HepG2 (cell line): Measurements from ENCODE around the gene GABRA4. TPM values are rescaled to one million over a fixed set of nuclear protein-coding genes. Genes with fewer than 3 reads are reported as not detected.

Source experiments
- ATAC-seq: fragments of 200-7000 bp; cut with Tn5 transposase; 3 replicates; pipeline ENCODE4 v1.9.1; 2020; ENCODE audit warnings: mild to moderate bottlenecking, moderate library complexity
- BruUV-seq: library from RNA; stranded (reverse); fragments of 400-500 nt; replicated peaks from 2 replicates; lab custom pipeline; 2021; lab: Mats Ljungman, UMichigan
- CTCF ChIA-PET: fragments of 300-600 bp; formaldehyde crosslinking; extraction: SDS; loops from one replicate; lab custom pipeline; 2021; ENCODE audit warnings: low total read pairs, inconsistent platforms, low intra/inter-chr PET ratio; lab: Yijun Ruan, JAX
- POLR2A ChIA-PET: fragments of 350-600 bp; sonication (Branson Sonifier 250); formaldehyde crosslinking; loops from one replicate; lab custom pipeline; 2020; ENCODE audit warnings: antibody characterized with exemption, inconsistent platforms; lab: Yijun Ruan, JAX
- DNase-seq: peaks from one replicate; pipeline ENCODE4 v3.0.0-alpha.2; 2015; ENCODE audit warnings: low spot score
- FAIRE-seq: peaks from 3 replicates; lab custom pipeline; 2011; peaks lifted over from hg19 to GRCh38; lab: Jason Lieb, UNC
- H2AFZ ChIP-seq: one replicate; pipeline ENCODE4 v1.6.1; 2011; ENCODE audit warnings: low read length, inconsistent platforms
- H3K27ac ChIP-seq: fragments of 300-600 bp; 3 replicates; pipeline ENCODE4 v1.8.0; 2011; ENCODE audit warnings: mixed run types, mild to moderate bottlenecking, mixed read lengths, low read length, inconsistent platforms; ENCODE audit not compliant: insufficient read depth; ENCODE audit errors: extremely low read length
- H3K27me3 ChIP-seq, 2 experiments: fragments of 200-600 bp in 1 of 2; 2 replicates in 1 of 2; 3 replicates in 1 of 2; pipeline versions ENCODE4 v1.6.0 to v1.8.0; 2011; ENCODE audit warnings: low read length in 2 of 2, mild to moderate bottlenecking in 2 of 2, moderate library complexity in 2 of 2, inconsistent platforms in 1 of 2; ENCODE audit not compliant: insufficient read depth in 2 of 2, control insufficient read depth in 1 of 2
- H3K36me3 ChIP-seq, 2 experiments: fragments of 200-600 bp in 1 of 2; replicated peaks in 1 of 2; 2 replicates in 1 of 2; 3 replicates in 1 of 2; pipeline versions ENCODE4 v1.5.1 to v1.8.0; 2011; ENCODE audit warnings: low read length in 2 of 2, inconsistent platforms in 1 of 2; ENCODE audit not compliant: insufficient read depth in 2 of 2, control insufficient read depth in 1 of 2
- H3K4me1 ChIP-seq: 2 replicates; pipeline ENCODE4 v1.5.1; 2012; ENCODE audit warnings: low read length, inconsistent platforms; ENCODE audit not compliant: insufficient read depth
- H3K4me2 ChIP-seq: 2 replicates; pipeline ENCODE4 v1.6.0; 2011; ENCODE audit warnings: low read depth, low read length, inconsistent platforms
- H3K4me3 ChIP-seq, 3 experiments: fragments of 200-600 bp in 1 of 3; sonication (generic), shearing (Covaris generic) in 1 of 3; replicated peaks in 1 of 3; 2 replicates each; pipeline ENCODE4 v1.5.1; 2011 to 2016; ENCODE audit warnings: low read length in 3 of 3, inconsistent platforms in 2 of 3, low read depth in 2 of 3, mild to moderate bottlenecking in 2 of 3, control low read depth in 1 of 3, mixed read lengths in 1 of 3; ENCODE audit not compliant: insufficient read depth in 1 of 3
- H3K79me2 ChIP-seq: one replicate; pipeline ENCODE4 v1.6.1; 2011; ENCODE audit warnings: low read length, inconsistent platforms; ENCODE audit not compliant: insufficient read depth
- H3K9ac ChIP-seq: 2 replicates; pipeline ENCODE4 v1.6.0; 2011; ENCODE audit warnings: mild to moderate bottlenecking, low read depth, low read length, inconsistent platforms; ENCODE audit not compliant: insufficient read depth
- H3K9me3 ChIP-seq: 2 replicates; pipeline ENCODE4 v1.5.1; 2012; ENCODE audit warnings: mild to moderate bottlenecking, low read length
- H4K20me1 ChIP-seq: 2 replicates; pipeline ENCODE4 v1.6.0; 2011; ENCODE audit warnings: inconsistent platforms, mild to moderate bottlenecking, low read length, moderate library complexity; ENCODE audit not compliant: insufficient read depth
- HIVEP1 ChIP-seq: sonication (generic); formaldehyde crosslinking; IDR thresholded peaks from 2 replicates; pipeline ENCODE4 v1.4.0; 2020; ENCODE audit warnings: mild to moderate bottlenecking, missing genetic modification reagents
- HMG20B ChIP-seq: conservative IDR thresholded peaks from 2 replicates; pipeline ENCODE4 v1.6.1; 2016; ENCODE audit warnings: missing genetic modification reagents, missing compliant biosample characterization
- HMGA1 ChIP-seq: sonication (generic); formaldehyde crosslinking; conservative IDR thresholded peaks from 2 replicates; pipeline ENCODE4 v1.4.0; 2020; ENCODE audit warnings: missing genetic modification reagents
- KDM4B ChIP-seq: sonication (generic); formaldehyde crosslinking; IDR thresholded peaks from 2 replicates; pipeline ENCODE4 v1.4.0; 2020; ENCODE audit warnings: missing genetic modification reagents
- PHF20 ChIP-seq: sonication (generic); formaldehyde crosslinking; IDR thresholded peaks from 2 replicates; pipeline ENCODE4 v1.5.0; 2020; ENCODE audit warnings: mild to moderate bottlenecking, missing genetic modification reagents
- PITX1 ChIP-seq: sonication (generic); formaldehyde crosslinking; IDR thresholded peaks from 2 replicates; pipeline ENCODE4 v1.5.1; 2020; ENCODE audit warnings: mild to moderate bottlenecking, missing genetic modification reagents
- PRPF4 ChIP-seq: fragments of 200-400 bp; formaldehyde crosslinking; IDR thresholded peaks from 2 replicates; pipeline ENCODE4 v1.6.1; 2016; ENCODE audit warnings: low read length, low read depth; ENCODE audit not compliant: poor library complexity, severe bottlenecking
- YY1 ChIP-seq: IDR thresholded peaks from 2 replicates; pipeline ENCODE4 v1.6.1; 2011; ENCODE audit warnings: low read length, low read depth, moderate library complexity, mild to moderate bottlenecking; ENCODE audit not compliant: insufficient read depth, insufficient replicate concordance
- ZNF546 ChIP-seq: sonication (generic); formaldehyde crosslinking; conservative IDR thresholded peaks from 2 replicates; pipeline ENCODE4 v1.8.1; 2023; ENCODE audit warnings: mild to moderate bottlenecking, missing genetic modification reagents
- ZNF7 ChIP-seq: IDR thresholded peaks from 2 replicates; pipeline ENCODE4 v1.6.1; 2016; ENCODE audit warnings: missing biosample characterization, missing genetic modification reagents
- WGBS: methylation state at CpG from one replicate; pipeline ENCODE4 v1.1.6; 2017; ENCODE audit warnings: low lambda C conversion rate; 5-methylcytosine and 5-hydroxymethylcytosine counted together
- in situ Hi-C: cut with HindIII; loops from 2 replicates; pipeline ENCODE4 v1.10.0; 2017; ENCODE audit warnings: low pct_unique_long_range_greater_than_20kb; ENCODE audit not compliant: extremely low pct_ligation_motif_present
- intact Hi-C: fragments of 100-400 bp; cut with micrococcal nuclease; formaldehyde crosslinking; loops from one replicate; pipeline ENCODE4 v1.10.0; 2022; ENCODE audit not compliant: unreplicated experiment
- polyA plus RNA-seq, 8 experiments: library from polyadenylated mRNA; depleted of rRNA in 3 of 8; stranded (reverse) in 7 of 8; unstranded in 1 of 8; fragments of >200 nt; fragmentation: Illumina TruSeq in 4 of 8; extraction: Trizol in 4 of 8; gene quantifications; 2 replicates each; pipeline versions ENCODE4 v1.2.1 to v1.2.3, GENCODE V29; 2011 to 2016; ENCODE audit warnings: low read depth in 4 of 8, missing spikeins in 1 of 8, mixed read lengths in 1 of 8; ENCODE audit not compliant: insufficient read depth in 1 of 8
- total RNA-seq, 5 experiments: library from RNA; depleted of rRNA; stranded (reverse); fragments of >200 nt; fragmentation: Illumina TruSeq; extraction: Trizol; gene quantifications; 2 replicates each; pipeline ENCODE4 v1.2.3, GENCODE V29; 2016; ENCODE audit warnings: low read depth in 1 of 5
- TF ChIP-seq, protein P1 (sequence below): IDR thresholded peaks from 2 replicates; pipeline ENCODE4 v1.6.1; 2016; ENCODE audit warnings: missing biosample characterization, missing genetic modification reagents, low read depth
- TF ChIP-seq, protein P2 (sequence below): sonication (generic); formaldehyde crosslinking; IDR thresholded peaks from 2 replicates; pipeline ENCODE4 v1.4.0; 2020; ENCODE audit warnings: mild to moderate bottlenecking, missing genetic modification reagents
- TF ChIP-seq, protein P3 (sequence below): sonication (generic); formaldehyde crosslinking; IDR thresholded peaks from 2 replicates; pipeline ENCODE4 v1.5.1; 2020; ENCODE audit warnings: mild to moderate bottlenecking, missing genetic modification reagents
- TF ChIP-seq, protein P4 (sequence below): sonication (generic); formaldehyde crosslinking; IDR thresholded peaks from 2 replicates; pipeline ENCODE4 v1.4.0; 2020; ENCODE audit warnings: missing genetic modification reagents
- TF ChIP-seq, protein P5 (sequence below): IDR thresholded peaks from 2 replicates; pipeline ENCODE4 v1.6.1; 2012; ENCODE audit warnings: low read depth, low read length, improper control_type of control experiment

The GABRA4 gene
- total and polyA plus RNA-seq, 2 of the 13 experiments (the other 11 are each of a cell fraction or from before 2014, with no cell fraction given), result not detected

DNA sequence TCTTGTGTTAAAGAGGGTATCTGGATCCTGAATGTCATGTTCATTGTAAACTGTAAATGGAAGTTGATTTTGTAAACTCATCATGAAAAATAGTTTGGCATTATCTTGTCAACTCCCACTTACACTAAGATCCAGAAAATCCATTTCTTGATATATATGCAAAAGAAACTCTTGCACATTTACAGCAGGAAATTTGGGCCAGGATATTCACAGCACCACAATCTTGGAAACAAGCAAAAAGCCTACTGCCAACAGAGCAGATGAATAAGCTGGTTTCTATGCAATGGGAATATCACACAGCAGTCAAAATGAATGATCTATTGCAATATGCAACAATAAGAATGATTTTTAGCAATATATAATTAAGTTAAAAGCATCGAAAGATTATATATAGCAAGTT, 8.6 kb downstream of the GABRA4 start:
- Histone ChIP-seq H3K4me2 (no peak overlapping the region), H3K36me3 (no peaks in the 10 kb centered on the region), H3K4me1 (no peaks in the 10 kb centered on the region), H3K27ac (no peak overlapping the region), H3K79me2 (no peaks in the 10 kb centered on the region), H2AFZ (no peak overlapping the region), H3K9me3 (no peaks in the 10 kb centered on the region), H4K20me1 (no peaks in the 10 kb centered on the region), H3K27me3 (no peaks in the 10 kb centered on the region), H3K9ac (no peak overlapping the region), H3K4me3 (no peak overlapping the region)
- POLR2A ChIA-PET, result no interaction called here
- no TSS peak for BruUV-seq
- ATAC-seq (no peak), FAIRE-seq (no peak), DNase-seq (no peak)
- intact Hi-C loops (no loop called here), in situ Hi-C loops (no loop called here)
- CTCF ChIA-PET, result no interaction called here
- WGBS, result 0% methylated on average over 1 of the region's 1 CpG
- TF ChIP-seq HIVEP1 (CRISPR knock-in tag), result no peak
- TF ChIP-seq ZNF546 (CRISPR knock-in tag), result no peak
- TF ChIP-seq HMGA1 (CRISPR knock-in tag), result no peak
- TF ChIP-seq, protein P1, sequence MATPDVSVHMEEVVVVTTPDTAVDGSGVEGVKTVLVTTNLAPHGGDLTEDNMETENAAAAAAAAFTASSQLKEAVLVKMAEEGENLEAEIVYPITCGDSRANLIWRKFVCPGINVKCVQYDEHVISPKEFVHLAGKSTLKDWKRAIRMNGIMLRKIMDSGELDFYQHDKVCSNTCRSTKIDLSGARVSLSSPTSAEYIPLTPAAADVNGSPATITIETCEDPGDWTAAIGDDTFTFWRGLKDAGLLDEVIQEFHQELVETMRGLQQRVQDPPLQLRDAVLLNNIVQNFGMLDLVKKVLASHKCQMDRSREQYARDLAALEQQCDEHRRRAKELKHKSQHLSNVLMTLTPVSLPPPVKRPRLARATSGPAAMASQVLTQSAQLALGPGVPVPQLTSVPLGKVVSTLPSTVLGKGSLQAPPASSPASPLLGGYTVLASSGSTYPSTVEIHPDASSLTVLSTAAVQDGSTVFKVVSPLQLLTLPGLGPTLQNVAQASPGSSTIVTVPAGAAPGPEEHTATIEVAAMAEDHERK, result no peak
- TF ChIP-seq YY1, result no peak
- TF ChIP-seq, protein P2, sequence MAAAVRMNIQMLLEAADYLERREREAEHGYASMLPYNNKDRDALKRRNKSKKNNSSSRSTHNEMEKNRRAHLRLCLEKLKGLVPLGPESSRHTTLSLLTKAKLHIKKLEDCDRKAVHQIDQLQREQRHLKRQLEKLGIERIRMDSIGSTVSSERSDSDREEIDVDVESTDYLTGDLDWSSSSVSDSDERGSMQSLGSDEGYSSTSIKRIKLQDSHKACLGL (CRISPR knock-in tag), result no peak
- TF ChIP-seq, protein P3, sequence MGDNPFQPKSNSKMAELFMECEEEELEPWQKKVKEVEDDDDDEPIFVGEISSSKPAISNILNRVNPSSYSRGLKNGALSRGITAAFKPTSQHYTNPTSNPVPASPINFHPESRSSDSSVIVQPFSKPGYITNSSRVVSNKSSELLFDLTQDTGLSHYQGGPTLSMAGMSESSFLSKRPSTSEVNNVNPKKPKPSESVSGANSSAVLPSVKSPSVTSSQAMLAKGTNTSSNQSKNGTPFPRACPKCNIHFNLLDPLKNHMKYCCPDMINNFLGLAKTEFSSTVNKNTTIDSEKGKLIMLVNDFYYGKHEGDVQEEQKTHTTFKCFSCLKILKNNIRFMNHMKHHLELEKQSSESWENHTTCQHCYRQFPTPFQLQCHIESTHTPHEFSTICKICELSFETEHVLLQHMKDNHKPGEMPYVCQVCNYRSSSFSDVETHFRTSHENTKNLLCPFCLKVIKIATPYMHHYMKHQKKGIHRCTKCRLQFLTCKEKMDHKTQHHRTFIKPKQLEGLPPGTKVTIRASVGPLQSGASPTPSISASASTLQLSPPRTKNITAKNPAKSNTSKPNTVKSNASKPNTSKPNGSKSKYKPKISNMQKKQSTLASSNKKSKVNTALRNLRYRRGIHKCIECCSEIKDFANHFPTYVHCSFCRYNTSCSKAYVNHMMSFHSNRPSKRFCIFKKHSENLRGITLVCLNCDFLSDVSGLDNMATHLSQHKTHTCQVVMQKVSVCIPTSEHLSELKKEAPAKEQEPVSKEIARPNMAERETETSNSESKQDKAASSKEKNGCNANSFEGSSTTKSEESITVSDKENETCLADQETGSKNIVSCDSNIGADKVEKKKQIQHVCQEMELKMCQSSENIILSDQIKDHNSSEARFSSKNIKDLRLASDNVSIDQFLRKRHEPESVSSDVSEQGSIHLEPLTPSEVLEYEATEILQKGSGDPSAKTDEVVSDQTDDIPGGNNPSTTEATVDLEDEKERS (CRISPR knock-in tag), result no peak
- TF ChIP-seq, protein P4, sequence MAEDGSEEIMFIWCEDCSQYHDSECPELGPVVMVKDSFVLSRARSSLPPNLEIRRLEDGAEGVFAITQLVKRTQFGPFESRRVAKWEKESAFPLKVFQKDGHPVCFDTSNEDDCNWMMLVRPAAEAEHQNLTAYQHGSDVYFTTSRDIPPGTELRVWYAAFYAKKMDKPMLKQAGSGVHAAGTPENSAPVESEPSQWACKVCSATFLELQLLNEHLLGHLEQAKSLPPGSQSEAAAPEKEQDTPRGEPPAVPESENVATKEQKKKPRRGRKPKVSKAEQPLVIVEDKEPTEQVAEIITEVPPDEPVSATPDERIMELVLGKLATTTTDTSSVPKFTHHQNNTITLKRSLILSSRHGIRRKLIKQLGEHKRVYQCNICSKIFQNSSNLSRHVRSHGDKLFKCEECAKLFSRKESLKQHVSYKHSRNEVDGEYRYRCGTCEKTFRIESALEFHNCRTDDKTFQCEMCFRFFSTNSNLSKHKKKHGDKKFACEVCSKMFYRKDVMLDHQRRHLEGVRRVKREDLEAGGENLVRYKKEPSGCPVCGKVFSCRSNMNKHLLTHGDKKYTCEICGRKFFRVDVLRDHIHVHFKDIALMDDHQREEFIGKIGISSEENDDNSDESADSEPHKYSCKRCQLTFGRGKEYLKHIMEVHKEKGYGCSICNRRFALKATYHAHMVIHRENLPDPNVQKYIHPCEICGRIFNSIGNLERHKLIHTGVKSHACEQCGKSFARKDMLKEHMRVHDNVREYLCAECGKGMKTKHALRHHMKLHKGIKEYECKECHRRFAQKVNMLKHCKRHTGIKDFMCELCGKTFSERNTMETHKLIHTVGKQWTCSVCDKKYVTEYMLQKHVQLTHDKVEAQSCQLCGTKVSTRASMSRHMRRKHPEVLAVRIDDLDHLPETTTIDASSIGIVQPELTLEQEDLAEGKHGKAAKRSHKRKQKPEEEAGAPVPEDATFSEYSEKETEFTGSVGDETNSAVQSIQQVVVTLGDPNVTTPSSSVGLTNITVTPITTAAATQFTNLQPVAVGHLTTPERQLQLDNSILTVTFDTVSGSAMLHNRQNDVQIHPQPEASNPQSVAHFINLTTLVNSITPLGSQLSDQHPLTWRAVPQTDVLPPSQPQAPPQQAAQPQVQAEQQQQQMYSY (CRISPR knock-in tag), result no peak
- TF ChIP-seq PRPF4, result no peak
- TF ChIP-seq ZNF7, result no peak
- no peak for TF ChIP-seq PHF20 (CRISPR knock-in tag)
- no peak for TF ChIP-seq HMG20B (CRISPR knock-in tag)
- TF ChIP-seq, protein P5, sequence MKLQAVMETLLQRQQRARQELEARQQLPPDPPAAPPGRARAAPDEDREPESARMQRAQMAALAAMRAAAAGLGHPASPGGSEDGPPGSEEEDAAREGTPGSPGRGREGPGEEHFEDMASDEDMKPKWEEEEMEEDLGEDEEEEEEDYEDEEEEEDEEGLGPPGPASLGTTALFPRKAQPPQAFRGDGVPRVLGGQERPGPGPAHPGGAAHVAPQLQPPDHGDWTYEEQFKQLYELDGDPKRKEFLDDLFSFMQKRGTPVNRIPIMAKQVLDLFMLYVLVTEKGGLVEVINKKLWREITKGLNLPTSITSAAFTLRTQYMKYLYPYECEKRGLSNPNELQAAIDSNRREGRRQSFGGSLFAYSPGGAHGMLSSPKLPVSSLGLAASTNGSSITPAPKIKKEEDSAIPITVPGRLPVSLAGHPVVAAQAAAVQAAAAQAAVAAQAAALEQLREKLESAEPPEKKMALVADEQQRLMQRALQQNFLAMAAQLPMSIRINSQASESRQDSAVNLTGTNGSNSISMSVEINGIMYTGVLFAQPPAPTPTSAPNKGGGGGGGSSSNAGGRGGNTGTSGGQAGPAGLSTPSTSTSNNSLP, result no peak
- no peak for TF ChIP-seq KDM4B (CRISPR knock-in tag)
- TF ChIP-seq PITX1 (CRISPR knock-in tag), result no peak
